Measurements from ENCODE around the gene IGF2BP2.
"Not testable (repeated sequence)": the region's sequence is repeated elsewhere in the genome, so short reads cannot be mapped to it uniquely, and the experiment has no call there.

IGF2BP2 gene

DNA sequence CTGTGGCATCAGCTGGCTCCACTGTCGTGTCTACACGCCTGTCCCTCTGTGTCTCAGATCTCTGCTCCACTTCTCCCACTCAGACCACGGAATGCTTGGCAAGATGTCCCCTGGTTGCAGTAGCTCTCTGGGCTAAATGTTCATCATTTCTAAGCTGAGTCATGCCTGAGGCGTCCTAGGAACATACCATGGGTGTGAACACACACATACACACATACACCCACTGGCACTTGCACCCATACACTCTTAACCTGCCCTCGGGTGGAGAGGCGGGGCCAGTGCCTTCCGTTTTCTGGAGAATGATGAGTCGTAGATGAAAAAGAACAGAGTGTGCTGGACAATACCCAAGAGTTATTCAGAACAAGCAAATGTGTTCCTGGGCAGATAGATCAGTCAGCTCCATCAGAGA lies 166.3 kb downstream of the IGF2BP2 start:
- no peak for DNase-seq

DNA sequence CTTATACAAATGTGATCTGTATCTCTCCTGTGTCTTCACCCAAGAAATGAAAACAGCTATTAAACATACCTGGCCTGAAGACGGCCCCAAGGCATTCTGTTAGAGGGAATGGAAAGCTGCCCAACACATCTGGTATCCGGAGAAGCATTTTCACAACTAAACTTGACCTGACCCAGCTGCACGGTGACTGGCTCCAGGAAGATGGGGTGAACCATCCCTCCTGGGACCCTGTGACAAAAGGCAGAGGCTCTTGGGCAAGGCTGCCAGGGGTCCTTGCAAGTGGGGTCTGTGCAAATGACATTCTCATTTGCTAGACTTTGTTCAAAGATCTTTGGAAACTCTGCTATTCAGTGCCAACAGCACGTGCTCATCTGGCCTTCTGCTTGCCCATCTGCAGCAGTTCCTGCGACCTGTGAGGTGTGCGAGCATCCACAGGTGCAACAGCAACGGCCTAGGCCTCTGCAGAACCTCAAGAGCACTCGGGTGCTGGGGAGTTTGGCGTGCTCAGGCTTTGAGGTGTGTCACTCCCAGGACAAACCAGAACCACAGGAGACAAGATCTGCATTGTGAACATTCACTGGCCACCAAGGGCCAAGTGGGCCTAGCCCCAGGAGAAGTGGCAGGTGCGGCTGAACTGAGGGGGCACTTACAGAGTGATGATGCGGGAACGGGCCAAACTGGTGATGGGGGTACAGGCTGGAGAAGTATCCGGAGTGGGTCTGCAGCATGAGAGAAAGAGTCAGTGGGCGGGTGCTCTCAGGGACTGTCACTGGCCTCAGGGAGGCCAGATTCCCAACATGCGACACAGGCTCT lies 166.9 kb downstream of the IGF2BP2 start:
- no peak for DNase-seq

DNA sequence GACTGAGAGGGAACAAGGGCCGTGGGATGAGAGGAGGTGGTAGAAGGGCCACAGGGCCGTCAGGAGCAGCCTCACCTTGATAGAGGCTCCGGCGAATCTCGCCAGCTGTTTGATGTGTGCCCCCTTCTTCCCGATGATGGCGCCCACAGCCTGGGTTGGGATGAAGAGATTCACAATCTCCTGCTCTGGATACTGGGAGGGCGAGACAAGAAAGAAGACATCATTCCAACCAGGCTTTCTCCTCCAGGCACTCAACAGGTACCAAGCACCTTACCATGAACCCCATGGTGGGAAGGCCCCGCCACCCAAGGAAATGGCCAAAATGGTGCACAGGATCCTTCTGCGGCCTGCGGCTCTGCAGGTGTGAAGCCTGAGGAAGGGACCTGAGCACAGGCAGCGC lies 167.6 kb downstream of the IGF2BP2 start:
- DNase-seq = no peak

DNA sequence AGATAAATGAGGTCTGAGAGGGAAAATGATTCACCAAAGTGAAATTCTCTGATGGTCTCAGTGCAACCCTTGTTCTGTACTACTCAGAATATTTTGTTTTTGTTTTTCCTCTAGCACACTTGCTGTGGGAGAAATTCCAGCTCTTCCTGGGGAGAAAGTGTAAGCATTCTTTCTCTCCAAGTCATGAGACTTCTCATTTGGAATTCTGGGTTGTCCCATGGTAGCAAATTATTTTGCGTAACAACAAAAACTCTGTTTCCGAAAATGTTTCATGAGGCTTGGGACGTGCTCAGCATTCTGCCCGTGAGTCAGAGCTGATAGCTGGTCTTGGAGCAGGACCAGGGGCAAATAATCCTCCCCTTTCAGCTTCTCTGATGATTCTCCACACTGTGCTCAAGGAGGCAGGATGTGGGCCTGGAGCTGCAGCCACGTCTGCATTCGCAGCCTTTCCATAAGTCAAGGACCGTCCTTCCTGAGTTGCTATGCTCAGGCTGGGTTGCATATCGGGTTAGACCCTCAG lies 168.5 kb downstream of the IGF2BP2 start:
- DNase-seq = no peak

DNA sequence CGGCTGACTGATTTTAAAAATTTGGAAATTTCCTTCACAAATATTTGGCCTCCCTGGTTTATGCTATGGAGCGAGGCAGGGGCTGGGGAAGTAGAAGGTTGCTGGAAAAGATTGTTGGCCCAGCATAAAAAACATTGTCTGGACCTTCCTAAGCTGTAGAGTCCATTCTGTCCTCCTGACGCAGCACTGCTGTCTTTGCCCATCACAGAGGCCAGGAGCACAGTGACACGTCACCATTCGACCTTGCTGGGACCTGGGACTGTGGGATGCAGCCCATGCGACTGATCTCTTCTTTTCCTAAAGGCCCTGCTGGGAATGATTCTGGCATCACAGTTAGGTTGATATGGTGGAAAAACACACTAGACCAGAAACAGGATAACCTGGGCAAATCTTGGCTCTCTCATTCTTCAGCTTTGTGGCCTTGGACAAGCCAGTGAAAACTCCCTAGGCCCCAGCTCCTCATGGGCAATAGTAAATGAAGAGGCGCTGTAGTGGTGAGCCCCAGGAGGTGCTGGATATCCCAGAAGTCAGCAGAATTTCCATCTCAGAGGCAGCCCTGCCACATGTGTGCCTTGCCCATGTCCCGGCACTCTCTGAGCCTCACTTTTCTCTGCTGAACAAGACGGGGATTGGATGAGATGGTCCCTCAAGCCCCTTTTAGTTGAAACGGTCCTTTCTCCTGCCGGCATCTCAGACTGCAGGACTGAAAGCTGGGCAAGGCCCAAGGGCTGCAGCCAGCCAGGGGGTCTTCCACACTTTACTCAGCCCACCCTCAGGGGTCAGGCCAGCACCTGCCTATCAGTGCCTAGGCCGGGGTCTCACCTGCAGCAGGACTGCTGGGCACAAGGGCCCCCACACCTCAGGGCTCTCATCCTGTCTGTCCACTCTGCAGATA lies 169.2 kb downstream of the IGF2BP2 start:
- DNase-seq = no peak

DNA sequence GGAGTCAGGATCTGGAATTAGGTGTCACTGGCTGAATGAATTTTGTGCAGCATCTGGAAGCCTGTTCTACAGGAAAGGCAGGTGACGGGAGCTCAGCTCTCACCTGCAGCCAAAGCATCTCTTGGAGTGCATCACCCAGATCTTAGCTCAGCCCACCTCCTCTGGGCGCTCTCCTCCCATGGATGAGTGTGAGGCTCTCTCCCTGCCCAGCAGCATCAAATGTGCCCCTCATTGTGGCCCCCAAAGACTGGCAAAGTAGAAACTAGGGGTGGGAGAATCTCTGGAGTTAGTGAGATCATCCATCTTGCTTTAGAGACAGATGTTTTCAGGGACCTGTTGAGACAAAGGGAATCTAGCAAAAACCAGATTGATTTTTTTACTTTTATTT lies 170.1 kb downstream of the IGF2BP2 start:
- DNase-seq = no peak

DNA sequence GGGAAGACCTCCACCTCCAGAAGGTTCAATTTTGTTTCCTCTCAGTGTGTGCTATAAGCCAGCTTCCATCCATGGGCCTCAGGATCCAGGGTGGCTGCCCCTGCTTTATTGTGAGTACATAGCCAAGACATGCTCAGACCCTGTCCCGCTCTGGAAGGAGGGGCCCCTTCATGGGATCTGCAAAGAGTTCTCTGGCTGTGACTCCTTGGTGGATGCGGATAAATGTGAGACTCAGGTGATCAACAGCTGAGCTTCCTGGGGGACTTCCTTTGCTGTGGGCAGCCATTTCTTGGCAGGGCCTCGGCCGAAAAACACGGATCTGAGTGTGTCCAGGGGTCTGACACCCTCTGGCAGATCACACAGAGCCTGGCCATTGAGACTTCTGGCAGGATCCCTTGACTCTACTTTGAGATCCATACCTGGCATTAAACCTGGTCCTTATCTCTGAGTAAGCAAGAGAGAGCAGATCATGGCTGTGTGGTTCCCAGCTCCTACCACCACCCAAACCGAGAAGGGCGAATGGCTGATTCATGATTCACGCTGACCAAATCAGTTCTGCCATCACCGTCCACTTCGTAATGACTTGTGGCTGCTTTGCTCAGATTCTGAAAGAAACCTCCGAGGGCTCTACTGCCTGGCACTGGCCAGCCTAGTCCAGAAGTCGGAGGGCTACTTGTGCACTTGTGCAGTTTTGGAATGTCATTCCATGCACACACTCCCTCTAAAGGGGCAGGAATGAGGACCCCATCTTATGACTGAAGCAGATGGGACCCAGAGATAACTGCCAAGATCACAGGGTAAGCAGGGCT lies 170.7 kb downstream of the IGF2BP2 start:
- DNase-seq = no peak

DNA sequence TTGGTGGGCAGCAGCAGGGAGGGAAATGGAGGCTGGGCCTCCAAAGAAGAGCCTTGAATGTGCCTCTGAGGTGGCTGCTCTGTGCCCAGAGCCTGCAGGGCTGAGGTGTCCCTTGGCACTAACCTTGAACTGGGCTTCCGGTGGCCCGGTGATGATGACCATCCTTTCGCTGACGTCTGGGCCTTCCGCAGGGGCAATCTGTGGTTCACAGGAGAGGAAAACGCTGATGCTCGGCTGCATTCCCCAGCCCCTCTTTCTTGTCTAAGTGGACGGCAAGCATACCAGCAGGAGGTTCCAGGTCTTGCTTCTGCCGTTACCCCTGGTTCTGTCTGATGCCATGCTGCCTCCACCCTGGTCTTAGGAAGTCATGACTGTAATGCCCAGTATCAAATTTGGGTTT lies 172.9 kb downstream of the IGF2BP2 start:
- DNase-seq = no peak

DNA sequence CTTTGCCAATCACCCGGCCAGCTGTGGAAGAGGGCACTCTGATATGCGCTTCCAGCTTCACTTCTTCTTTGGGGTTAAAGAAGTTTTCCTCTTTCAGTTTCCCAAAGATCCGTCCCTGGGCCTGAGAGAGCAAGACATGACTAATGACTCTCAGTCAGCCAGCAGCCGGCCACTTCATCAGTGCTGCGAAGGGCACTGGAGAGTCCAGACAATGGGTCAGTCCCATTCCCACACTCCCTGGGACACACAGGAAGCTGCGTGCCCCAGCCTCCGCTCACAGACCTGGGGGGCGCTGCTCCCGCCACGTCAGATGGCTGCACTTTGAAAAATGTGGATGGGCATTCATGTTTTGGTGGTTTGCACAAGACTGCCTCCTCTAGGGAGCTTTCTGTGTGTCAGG lies 175.4 kb downstream of the IGF2BP2 start:
- no peak for DNase-seq

DNA sequence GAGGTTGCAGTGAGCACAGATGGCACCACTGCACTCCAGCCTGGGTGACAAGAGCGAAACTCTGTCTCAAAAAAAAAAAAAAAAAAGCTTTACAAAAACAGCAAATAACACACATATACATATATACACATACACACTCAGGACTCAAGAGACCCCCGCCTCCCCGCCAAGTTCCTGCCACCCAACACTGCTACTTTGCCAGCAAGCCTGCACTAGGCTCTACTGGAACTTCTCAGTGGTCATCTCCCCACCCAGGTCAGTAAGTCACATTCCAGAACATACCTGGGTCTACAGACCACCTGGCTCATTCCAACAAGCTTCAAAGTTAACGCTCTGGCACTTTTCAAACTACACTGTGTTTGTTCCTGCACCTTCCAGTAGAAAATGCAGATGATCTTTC lies 176.4 kb downstream of the IGF2BP2 start:
- DNase-seq = no peak

DNA sequence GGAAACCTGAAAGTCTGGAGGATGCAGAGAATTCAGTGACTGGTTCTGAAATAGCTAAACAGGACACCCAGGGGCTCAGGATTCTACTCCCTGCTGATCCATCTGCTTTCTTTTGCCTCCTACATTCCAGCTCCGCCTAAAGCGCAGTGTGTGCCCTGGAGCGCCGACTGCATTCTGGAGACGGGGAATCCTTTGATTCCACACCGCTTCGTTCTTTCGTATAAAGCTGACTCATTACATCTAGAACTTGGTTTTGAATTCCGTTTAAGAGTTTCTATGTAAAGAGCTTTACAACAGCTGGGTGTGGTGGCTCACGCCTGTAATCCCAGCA lies 177.0 kb downstream of the IGF2BP2 start:
- no peak for DNase-seq

DNA sequence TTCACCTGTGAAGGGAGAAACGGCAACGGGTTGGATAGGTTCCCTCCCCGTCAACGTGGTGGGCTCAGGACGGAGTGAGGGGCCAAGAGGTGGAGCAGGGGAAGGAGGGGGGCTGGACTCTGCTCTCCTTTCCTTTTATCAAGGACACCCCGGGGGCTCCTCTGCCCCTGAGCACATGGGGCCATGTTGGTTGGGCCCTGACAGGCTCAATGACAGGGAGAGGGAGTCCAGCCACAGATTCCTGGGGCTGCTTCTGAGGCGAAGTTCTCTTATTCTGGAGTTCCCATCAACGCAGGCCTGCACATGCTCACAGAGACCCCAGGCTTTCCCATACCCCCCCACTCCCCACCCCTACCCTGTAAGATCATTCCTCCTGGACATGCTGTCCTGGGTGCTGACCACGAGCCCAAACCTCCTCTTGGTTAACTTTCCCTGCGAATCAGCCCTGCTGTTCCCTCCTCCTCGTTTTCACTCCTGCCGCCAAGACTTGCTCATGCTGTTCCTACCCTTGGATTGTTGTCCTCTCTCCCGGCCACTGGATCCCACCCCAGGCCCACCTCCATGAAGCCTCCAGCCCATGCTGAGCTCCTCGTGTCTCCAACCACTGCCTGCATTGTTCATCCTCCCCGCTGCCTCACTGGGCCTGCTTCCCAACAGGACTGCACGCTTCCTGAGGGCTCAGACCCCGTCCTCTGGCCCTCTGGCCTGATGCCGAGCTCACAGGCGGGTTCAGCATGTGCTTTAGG lies 177.5 kb downstream of the IGF2BP2 start:
- DNase-seq = no peak

DNA sequence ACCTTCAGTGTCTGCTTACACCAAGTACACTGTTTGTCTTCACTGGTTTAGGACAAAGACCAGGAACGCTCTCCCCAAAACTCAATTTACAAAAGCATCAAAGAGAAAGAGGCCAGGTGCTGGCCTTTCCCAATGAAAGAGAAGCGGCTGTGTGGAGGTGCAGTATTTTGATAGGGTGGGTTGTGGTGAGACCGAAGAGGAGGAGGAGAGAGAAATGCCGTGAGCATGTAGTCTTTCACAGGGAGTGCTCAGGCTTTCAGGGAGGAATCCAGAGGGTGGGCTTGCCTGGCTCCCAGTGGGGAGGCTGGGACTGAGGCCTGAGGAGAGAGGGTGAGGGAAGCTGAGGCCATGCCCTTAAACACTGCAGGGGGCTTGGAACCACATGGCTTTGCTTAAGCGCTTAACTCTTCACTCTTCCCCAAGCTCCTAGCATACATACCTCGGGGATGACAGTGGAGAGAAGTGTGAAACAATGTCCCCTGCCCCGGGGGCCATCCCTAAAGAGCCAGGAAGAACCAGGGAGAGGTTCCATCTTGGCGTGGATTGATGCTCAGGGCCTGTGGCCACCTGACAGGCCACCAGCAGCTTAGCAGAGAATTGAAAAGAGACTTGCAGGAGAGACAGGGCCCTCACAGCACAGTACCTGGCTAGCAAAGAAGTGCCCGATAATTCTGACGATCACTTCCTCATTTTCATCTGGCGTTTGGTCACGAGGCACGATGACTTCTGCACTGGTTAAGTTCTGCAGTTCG lies 178.3 kb downstream of the IGF2BP2 start:
- no peak for DNase-seq

DNA sequence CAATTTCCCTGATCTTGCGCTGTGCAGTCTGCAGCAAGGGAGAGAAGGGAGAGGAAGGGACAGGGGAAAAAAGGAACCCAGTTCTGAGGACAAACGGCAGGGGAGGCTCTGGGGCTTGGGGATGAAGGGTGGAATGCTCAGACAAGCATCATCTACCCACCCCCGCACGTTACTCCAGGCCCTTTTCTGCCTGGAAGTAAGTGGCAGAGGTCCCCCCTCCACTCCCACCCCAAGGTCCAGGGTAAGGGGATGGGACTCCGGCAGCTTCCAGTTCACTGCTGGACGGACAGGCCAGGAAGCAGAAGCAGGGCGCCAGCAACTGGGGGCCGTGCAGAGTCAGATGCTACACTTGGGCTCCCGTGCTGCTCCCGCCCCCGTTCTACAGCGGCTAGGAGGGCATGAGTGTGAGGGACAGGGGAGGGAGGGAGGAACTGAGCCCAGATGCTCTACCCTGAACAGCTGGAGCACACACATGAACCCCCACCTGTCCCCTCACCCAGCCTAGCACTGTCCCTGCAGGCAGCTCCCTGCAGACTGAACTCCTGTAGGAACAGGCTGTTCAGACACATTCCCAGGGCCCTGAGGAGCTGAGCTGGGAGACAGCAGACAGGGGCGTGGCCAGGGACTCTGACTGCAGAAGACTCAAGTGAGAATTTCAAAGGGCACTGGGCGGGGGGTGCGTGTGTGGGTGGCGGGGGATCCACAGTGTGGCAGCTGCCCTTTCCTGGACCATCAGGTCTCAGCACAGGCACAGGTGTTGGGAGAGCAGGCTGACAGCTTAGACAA lies 179.1 kb downstream of the IGF2BP2 start:
- DNase-seq = no peak

DNA sequence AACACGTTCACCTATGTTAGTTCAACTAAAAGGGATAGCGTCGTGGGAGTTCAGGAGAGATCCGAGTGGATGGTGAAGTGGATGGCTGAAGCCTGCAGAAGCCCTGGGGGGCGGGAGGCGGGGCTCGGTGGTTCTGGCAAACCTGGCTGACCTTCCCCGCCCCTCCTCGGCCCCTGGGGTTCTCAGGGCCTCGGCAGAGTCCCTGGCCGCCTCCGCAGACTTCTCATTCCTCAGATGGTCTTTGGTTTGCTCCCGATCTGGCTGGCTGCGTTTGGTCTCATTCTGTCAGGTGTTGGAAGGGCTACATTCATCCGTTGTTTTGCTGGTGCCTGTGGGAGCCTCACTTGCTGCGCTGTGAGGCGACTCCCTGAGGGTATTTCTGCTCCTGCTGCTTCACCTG lies 179.7 kb downstream of the IGF2BP2 start:
- DNase-seq = not testable (repeated sequence)

DNA sequence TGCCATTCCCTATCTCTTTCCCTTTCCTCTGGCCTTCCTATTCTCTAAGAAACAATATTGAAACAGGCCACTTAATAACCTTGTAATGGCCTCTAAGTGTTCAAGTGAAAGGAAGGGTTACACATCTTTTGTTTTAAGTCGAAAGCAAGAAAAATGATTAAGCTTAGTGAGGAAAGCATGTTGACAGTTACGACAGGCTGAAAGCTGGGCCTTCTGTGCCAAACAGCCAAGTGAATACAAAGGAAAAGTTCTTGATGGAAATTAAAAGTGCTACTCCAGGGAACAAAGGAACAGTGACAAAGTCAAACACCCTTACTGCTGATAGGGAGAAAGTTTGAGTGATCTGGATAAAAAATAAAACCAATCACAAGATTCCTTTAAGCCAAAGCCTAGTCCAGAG lies 184.5 kb downstream of the IGF2BP2 start:
- DNase-seq = no peak

DNA sequence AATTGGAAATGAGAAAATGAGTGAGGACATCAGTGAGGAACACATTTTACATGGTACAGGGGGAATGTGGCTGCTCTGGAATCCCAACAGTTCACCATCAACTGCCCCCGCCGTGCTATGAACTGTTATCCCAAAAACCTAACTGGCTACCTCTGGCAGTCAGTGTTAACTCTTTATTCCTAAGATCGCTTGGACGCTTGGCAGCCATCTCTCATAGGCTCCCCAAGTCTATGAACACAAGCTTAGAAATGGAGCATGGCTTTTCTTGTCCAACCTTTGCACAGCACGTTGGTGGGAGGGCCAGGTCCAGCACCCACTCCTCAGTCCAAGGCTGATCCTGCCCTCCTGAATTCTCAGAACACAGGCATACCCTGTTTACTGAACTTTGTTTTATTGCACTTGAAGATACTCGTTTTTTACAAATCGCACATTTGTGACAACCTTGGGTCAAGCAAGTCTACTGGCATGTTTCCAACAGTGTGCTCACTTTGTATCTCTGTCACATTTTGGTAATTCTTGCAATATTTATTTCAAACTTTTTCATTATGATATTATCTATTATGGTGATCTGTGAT lies 185.1 kb downstream of the IGF2BP2 start:
- DNase-seq = no peak

DNA sequence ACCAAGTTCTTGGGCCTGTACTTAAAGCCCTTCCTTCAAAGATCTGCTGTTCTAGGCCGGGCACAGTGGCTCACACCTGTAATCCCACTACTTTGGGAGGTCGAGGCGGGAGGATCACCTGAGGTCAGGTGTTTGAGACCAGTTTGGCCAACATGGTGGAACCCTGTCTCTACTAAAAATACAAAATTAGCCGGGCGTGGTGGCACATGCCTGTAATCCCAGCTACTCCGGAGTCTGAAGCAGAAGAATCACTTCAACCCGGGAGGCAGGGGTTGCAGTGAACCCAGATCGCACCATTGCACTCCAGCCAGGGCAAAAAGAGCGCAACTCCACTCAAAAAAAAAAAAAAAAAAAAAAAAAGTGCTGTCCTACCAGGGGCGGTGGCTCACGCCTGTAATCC lies 186.2 kb downstream of the IGF2BP2 start:
- not testable (repeated sequence) for DNase-seq

DNA sequence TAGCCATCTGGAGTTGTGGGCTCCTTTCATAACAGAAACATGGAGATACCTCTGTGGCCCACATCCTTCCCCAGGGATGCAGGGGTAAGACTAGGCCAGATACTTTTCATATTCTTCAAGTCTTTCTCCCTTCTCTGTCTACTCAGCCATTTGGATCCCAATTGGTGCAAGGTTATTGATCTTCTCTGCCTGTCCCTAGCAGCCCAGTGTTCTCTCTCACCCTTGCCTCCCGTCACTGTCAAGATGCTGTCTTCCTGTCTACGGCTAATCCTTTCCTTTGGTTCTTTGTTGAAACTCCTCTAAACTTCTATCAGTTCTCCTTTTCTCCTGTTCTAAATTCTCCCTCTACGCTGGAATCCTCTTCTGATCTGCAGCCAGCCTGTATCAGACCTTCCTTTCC lies 187.5 kb downstream of the IGF2BP2 start:
- DNase-seq = no peak

DNA sequence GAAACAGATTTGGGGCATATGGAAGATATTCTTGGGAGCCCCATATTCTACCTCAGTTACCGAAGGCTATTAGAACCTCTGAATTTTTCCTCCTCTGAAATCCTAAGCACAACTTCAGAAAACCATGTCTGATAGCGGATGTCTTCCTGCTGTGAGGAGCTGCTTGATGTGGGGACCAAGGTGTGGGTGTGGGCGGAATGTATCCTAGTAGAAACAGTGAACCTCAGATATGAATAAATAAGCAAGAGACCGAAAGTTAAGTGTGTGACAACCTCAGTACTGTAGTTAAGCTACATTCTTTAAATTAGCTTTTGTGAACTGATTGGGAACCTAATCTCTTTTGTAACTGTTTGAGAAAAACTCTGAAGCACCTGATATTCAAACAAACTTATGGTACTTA lies 191.8 kb downstream of the IGF2BP2 start:
- no peak for DNase-seq
